ENCODE results near the gene KCTD17. TPM values are rescaled to one million over a fixed set of nuclear protein-coding genes. Genes with fewer than 3 reads are reported as not detected.

KCTD17 gene
- total and polyA plus RNA-seq, 2 of the 13 experiments (the other 11 are each of a cell fraction or from before 2014, with no cell fraction given), result 5.3 to 11.7 TPM

DNA sequence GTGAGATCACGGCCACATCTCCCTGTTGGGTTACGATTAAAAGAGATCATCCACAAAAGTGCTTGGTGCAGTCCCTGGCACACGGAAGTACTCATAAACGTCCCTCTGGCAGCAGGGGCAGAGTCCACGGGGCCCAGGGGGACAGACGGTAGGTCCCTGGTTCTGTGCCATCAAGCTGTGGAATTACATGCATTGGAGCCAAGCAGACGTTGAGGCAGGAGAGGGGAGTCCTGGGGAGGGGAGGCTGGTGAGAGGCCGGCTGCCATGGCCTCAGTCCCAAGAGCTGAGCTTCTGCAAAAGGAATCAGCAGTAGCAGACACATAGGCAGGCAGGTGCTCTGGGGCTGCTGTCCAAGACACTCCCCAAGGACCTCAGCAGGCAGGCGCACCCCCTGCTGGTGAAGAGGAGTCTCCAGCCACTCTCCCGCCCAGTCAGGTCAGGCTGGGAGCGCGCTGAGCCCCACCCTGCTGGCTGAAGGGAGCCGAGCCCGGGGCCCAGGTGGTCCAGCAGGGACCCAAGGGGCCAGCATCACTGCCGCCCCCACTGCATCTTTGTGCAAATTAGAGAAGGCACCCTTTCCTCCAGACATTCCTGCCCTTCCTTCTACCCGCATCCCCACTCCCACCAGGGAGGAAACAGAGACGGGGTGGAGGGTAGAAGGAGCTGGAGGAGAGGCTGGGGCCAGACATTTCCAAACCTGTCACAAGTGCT lies 7.6 kb upstream of the KCTD17 start (continued):
- TF ChIP-seq, protein P1, sequence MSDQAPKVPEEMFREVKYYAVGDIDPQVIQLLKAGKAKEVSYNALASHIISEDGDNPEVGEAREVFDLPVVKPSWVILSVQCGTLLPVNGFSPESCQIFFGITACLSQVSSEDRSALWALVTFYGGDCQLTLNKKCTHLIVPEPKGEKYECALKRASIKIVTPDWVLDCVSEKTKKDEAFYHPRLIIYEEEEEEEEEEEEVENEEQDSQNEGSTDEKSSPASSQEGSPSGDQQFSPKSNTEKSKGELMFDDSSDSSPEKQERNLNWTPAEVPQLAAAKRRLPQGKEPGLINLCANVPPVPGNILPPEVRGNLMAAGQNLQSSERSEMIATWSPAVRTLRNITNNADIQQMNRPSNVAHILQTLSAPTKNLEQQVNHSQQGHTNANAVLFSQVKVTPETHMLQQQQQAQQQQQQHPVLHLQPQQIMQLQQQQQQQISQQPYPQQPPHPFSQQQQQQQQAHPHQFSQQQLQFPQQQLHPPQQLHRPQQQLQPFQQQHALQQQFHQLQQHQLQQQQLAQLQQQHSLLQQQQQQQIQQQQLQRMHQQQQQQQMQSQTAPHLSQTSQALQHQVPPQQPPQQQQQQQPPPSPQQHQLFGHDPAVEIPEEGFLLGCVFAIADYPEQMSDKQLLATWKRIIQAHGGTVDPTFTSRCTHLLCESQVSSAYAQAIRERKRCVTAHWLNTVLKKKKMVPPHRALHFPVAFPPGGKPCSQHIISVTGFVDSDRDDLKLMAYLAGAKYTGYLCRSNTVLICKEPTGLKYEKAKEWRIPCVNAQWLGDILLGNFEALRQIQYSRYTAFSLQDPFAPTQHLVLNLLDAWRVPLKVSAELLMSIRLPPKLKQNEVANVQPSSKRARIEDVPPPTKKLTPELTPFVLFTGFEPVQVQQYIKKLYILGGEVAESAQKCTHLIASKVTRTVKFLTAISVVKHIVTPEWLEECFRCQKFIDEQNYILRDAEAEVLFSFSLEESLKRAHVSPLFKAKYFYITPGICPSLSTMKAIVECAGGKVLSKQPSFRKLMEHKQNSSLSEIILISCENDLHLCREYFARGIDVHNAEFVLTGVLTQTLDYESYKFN (CRISPR knock-in tag; conservative IDR thresholded peaks at IDR 0.05), result peak; percentile 91
- TF ChIP-seq ZFYVE20 (CRISPR knock-in tag; IDR thresholded peaks at IDR 0.05; ENCODE audit: borderline replicate concordance, low read depth) (no peak), ZNF441 (CRISPR knock-in tag; IDR thresholded peaks at IDR 0.05; ENCODE audit: borderline replicate concordance) (no peak), SYNCRIP (IDR thresholded peaks at IDR 0.05; ENCODE audit: insufficient read depth, low read depth, low read length) (no peak), ELF3 (CRISPR knock-in tag; IDR thresholded peaks at IDR 0.05) (peak; percentile 96), ZNF747 (CRISPR knock-in tag; IDR thresholded peaks at IDR 0.05; ENCODE audit: borderline replicate concordance) (no peak), HES4 (CRISPR knock-in tag; IDR thresholded peaks at IDR 0.05; ENCODE audit: borderline replicate concordance) (no peak), ZNF350 (CRISPR knock-in tag; IDR thresholded peaks at IDR 0.05; ENCODE audit: borderline replicate concordance, low read depth) (peak; percentile 77), NPAS2 (CRISPR knock-in tag; IDR thresholded peaks at IDR 0.05; ENCODE audit: borderline replicate concordance) (no peak)
- TF ChIP-seq, protein P2, sequence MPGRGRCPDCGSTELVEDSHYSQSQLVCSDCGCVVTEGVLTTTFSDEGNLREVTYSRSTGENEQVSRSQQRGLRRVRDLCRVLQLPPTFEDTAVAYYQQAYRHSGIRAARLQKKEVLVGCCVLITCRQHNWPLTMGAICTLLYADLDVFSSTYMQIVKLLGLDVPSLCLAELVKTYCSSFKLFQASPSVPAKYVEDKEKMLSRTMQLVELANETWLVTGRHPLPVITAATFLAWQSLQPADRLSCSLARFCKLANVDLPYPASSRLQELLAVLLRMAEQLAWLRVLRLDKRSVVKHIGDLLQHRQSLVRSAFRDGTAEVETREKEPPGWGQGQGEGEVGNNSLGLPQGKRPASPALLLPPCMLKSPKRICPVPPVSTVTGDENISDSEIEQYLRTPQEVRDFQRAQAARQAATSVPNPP (CRISPR knock-in tag; IDR thresholded peaks at IDR 0.05), result no peak
- TF ChIP-seq, protein P3, sequence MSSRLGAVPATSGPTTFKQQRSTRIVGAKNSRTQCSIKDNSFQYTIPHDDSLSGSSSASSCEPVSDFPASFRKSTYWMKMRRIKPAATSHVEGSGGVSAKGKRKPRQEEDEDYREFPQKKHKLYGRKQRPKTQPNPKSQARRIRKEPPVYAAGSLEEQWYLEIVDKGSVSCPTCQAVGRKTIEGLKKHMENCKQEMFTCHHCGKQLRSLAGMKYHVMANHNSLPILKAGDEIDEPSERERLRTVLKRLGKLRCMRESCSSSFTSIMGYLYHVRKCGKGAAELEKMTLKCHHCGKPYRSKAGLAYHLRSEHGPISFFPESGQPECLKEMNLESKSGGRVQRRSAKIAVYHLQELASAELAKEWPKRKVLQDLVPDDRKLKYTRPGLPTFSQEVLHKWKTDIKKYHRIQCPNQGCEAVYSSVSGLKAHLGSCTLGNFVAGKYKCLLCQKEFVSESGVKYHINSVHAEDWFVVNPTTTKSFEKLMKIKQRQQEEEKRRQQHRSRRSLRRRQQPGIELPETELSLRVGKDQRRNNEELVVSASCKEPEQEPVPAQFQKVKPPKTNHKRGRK (CRISPR knock-in tag; IDR thresholded peaks at IDR 0.05), result no peak; the same call in 1 of the 2 replicates
